GM21526 (cell line): ENCODE data around the gene ZNF648.
A peak's percentile ranks its signal among the peaks of the same experiment; 100 is the strongest.
"Not testable (repeated sequence)": the region's sequence is repeated elsewhere in the genome, so short reads cannot be mapped to it uniquely, and the experiment has no call there.

Source experiments
- ATAC-seq: cut with Tn5 transposase; IDR thresholded peaks from one replicate; pipeline ENCODE4 v1.9.1; 2021; ENCODE audit warnings: moderate library complexity; ENCODE audit not compliant: unreplicated experiment, low FRiP score

ZNF648 gene

GRCh38 chr1:182061594-182061993 lies at the start of gene ZNF648:
Gene ZNF648, minus strand, starts transcription at chr1:182061712. Its CDS starts 3,702 bp downstream, at chr1:182058010.
- no peak for ATAC-seq

- no peak for ATAC-seq
Measured at GRCh38 chr1:182110635-182111034, 49.1 kb upstream of the ZNF648 start.

DNA sequence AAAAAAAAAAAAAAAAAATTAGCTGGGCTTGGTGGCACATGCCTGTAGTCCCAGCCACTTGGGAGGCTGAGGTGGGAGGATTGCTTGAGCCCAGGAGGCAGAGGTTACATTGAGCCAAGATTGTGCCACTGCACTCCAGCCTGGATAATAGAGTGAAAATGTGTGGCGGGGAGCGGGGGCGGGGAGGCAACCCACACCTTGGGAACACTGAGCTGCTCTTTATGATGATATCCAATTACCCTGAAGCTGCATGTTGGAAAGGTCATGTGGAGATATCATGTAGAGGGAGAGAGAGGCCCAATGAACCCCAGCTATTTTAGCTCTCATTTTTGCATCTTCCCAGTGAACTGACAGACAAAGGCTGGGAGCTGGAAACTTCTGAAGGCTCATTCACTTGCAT lies 48.3 kb upstream of the ZNF648 start:
- ATAC-seq: no peak

- ATAC-seq: no peak
Measured at GRCh38 chr1:182107209-182107608, 45.7 kb upstream of the ZNF648 start.

- no peak for ATAC-seq
Measured at GRCh38 chr1:182102043-182102416, 40.5 kb upstream of the ZNF648 start.

DNA sequence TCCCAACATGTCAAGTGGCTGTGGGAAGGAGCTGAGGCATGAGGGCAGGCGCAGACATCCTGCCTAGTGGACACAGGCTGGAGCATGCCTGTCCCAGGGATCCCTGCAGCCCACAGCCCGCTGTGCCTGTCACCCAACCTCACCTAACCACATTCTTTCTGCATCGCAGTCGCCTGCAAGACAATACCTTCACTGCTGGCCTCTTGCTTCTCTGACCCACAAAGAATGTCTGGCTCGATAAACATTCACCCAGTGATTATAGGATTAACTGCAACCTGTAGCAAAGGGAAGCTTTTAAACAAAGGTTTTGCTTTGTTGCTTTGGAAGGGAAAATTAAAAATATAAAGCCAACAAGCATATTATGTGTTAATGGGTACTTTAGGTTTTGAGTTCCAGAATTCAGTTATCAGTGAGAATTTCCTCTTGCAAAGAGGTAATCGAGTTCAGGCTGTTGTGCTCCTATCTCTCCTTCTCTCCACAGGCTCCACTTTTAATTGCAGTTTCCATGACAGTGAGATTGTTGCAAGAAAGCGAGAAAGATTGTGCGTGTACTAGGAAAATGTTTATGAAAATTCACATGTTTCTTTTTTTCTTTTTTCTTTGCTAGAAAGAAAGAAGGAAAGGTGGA lies 40.0 kb upstream of the ZNF648 start:
- ATAC-seq: no peak

DNA sequence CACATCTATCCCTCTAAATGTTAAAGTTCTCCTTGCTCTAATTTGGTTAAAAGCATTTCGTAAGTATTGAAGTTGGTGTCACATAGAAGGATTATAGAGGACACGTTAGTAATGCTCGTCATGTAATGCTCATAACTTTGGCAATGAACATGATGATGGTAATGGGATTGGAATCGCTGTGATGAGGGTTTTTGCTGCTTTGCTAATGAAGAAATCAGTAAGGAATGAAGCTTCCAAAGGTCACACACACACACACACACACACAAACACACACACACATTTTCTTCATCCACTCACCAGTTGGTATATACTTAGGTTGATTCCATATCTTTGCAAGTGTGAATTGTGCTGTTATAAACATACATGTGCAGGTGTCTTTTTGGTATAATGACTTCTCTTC lies 36.8 kb upstream of the ZNF648 start:
- ATAC-seq: no peak

- no peak for ATAC-seq
Measured at GRCh38 chr1:182095946-182096345, 34.4 kb upstream of the ZNF648 start.

GRCh38 chr1:182094514-182095005 lies 33.0 kb upstream of the ZNF648 start:
- not testable (repeated sequence) for ATAC-seq

- ATAC-seq: no peak
Measured at GRCh38 chr1:182093781-182094180, 32.3 kb upstream of the ZNF648 start.

DNA sequence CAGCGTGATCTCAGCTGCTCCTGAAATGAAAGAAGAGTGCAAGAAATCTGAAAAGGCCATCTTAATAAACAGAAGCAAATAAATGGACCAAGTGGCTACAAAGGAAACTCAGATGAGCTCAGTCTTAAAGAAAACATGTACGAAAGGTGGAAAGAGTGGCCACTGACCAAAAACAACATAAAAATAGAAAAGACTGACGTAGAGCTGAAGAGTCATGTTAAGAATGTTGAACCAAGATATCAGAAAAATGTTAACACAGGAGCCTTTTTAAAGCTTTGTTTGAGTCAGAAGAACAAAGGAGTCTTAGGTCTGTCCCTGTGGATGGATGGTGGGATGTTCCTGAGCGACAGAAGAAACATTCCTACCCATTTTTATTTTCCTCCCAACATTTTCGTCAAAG lies 30.8 kb upstream of the ZNF648 start:
- ATAC-seq: no peak

- ATAC-seq: no peak
Measured at GRCh38 chr1:182091083-182091482, 29.6 kb upstream of the ZNF648 start.

DNA sequence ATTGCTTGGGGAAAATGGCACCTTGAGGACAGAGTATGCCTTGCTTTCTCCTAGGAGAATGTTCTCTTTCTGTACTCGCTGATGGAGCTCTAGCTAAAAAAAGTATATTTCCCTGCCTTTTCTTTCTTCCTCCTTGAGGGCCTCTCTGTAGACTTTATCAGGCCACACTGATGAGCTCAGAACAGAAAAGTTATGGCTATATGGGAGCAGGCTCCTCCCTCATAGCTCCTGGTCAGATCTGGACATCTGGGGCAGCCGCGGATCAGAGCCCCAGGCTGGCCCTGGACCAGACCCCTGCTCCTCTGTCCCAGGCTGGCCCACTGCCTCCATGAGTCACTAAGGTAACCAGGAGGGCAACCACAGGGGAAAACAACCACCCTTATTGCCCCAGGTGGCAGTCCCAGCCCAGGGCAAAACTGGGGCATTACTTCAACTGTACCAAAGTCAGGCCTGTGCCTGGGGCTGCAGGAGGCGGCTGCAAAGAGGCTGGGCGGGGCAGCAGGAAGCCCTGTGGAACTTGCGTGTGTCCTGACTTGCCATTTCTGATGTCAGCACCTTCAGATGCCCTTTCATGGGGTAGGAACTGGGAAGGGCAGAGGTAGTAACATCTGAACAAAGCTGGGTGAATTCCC lies 26.3 kb upstream of the ZNF648 start:
- no peak for ATAC-seq

- no peak for ATAC-seq
Measured at GRCh38 chr1:182087304-182087703, 25.8 kb upstream of the ZNF648 start.

DNA sequence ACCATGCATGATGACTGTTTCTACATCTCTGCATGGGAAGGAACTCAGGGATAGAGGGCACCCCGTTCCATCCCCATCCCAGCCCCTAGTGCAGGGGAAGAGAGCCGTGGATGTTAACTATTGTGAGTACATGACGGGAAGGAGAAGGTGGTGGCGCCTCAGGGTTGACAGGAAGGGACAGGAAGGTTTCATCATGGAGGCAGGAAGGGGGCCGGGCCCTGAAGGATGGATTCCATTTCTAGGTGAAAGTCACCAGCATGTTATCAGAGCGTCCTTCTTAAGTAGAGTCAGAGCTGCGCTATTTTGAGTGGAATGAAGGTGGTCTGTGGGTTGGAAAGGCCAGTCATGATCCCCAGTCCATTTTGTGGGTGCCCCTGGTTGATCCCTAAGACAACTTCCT lies 25.1 kb upstream of the ZNF648 start:
- ATAC-seq: no peak

DNA sequence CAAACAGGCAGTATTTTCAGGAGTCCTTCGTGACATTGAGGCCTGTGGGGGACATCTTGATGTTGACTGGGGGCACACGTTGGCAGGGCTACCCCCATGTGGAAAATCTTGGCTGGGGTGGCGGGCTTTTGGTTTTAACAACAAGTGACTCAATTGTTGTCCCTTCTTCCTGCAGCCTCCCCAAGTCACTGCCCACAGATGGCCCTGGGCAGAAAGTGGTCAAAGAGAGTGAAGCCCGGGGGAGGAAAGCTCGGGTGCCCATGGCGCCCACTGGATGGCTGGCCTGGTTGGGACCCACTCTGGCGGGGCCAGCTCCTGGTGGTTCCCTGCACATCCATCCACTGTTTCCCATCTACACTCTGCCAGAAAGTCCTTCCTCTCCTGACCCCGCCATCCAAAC lies 24.6 kb upstream of the ZNF648 start:
- no peak for ATAC-seq

- no peak for ATAC-seq
Measured at GRCh38 chr1:182085726-182086125, 24.2 kb upstream of the ZNF648 start.

DNA sequence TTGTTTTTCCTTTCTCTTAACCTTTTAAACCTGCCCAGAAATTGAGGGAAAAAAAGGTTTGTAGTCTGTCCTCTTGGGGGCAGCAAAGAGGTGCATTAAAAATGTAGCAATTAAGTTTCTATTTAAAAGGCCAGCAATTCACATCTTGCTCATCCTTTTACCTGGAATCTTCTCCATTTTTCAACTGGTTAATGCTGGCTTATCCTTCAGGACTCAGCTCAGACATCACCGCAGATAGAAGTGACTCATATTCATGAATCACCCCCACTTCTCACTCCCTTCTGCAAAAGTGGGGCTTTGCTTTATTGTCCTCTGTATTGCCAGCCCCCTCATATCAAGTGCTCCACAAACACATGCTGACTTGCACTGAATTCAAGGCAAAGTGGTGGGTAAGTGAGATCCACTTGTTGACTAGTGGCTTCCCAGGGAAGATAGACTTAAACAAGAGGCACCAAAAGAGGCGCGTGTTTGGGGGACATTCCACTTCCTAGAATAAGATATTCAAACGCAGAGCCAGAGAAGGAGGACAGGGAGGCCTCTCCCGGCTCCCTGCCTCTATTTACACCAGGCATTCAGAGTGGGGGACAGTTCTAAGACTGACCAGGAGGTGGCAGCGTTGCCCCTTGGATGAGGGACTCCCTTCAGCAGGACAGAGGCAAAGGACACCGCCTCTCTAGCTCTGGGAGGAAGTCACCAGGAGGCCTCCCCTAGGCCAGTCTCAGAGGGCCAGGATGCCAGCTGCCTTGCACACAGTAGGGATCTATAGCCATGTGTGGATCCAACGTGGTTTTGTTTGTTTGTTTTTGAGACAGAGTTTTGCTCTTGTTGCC lies 23.2 kb upstream of the ZNF648 start:
- peak; percentile 52 for ATAC-seq

- no peak for ATAC-seq
Measured at GRCh38 chr1:182083851-182084486, 22.5 kb upstream of the ZNF648 start.

DNA sequence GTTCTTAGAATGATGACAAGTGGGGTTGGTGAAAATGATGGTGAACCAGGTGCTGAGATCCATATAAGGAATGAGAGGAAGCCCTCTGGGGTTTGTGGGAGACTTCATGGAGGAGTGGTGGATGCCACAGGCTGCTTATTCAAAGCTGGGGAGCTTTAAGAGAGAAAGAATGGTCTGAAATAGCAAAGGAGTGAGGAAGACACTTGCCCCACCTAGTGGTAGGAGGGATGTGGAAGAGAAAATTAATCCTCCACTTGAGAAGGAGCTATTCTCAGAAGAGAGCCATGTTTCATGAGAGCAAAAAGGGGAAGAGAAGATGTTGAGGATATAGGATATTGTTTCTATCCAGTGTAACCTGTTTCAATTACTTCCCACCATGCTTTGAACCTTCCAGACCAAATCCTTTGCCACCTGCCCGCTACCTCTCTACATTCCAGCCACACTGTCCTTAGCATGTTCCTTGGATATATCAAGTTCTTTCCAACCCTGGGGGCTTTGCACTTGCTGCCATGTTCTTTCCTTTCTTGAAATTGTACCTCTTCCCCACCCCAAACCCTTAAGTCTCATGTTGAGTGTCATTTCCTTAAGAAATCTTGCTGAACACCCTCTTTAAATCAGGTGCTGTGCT lies 19.6 kb upstream of the ZNF648 start:
- ATAC-seq: no peak

- no peak for ATAC-seq
Measured at GRCh38 chr1:182080040-182080439, 18.5 kb upstream of the ZNF648 start.
